Endometrial microvascular endothelial cells (primary cell): ENCODE measurements around the gene TCEAL1. TPM values are rescaled to one million over a fixed set of nuclear protein-coding genes. Genes with fewer than 3 reads are reported as not detected.
"Not testable (repeated sequence)": the region's sequence is repeated elsewhere in the genome, so short reads cannot be mapped to it uniquely, and the experiment has no call there.

ENCODE experiments used
- in situ Hi-C: cut with HindIII; loops from 2 replicates; pipeline ENCODE4 v1.10.0; 2017; ENCODE audit warnings: low sequenced_read_pairs, low pct_unique_long_range_greater_than_20kb; ENCODE audit errors: inconsistent ontology term
- total RNA-seq: library from RNA; depleted of rRNA; stranded (reverse); fragments of >200 nt; gene quantifications from one replicate; pipeline ENCODE4 v1.2.3, GENCODE V29; 2015; ENCODE audit errors: inconsistent ontology term

TCEAL1 gene
- total RNA-seq, 1 donor from 2014 or later = 36.1 TPM

DNA sequence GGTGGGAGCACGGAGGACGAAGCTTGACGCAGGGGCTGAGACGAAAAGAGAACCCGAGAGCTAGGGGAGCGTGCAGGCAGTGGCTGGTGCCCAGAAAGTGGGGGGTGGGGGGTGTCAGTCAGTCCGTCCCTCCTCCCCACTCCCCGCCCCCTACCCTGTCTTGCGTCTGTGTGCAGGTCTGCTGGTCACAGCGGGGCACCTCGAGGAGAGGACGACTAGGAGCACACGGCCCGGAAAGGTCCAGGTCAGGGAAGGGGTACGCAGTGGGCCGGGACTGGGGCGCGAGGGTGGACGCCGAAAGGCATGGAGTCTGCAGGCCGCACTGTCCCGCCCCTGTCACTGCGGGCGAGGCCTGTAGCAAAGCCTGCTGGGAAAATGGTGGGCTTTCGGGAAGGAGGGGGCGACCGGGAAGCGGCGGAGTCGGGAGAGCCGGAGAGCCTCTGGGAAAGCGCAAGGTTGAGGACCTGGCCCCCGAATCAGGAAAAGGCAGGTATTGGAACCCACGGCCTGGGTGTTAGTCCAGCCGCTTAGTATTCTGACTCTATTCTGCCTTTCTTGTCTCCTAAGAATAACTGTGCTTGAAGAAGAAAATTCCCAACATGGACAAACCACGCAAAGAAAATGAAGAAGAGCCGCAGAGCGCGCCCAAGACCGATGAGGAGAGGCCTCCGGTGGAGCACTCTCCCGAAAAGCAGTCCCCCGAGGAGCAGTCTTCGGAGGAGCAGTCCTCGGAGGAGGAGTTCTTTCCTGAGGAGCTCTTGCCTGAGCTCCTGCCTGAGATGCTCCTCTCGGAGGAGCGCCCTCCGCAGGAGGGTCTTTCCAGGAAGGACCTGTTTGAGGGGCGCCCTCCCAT lies 769 bp downstream of the TCEAL1 start:
- in situ Hi-C loops = no loop called here

- in situ Hi-C loops = no loop called here
These were observed 1.4 kb downstream of the TCEAL1 start for GRCh38 chrX:103630171-103630511.

GRCh38 chrX:103631145-103631544 lies 2.4 kb downstream of the TCEAL1 start:
- in situ Hi-C loops = no loop called here

GRCh38 chrX:103635436-103635835 lies 6.7 kb downstream of the TCEAL1 start:
- in situ Hi-C loops = no loop called here

DNA sequence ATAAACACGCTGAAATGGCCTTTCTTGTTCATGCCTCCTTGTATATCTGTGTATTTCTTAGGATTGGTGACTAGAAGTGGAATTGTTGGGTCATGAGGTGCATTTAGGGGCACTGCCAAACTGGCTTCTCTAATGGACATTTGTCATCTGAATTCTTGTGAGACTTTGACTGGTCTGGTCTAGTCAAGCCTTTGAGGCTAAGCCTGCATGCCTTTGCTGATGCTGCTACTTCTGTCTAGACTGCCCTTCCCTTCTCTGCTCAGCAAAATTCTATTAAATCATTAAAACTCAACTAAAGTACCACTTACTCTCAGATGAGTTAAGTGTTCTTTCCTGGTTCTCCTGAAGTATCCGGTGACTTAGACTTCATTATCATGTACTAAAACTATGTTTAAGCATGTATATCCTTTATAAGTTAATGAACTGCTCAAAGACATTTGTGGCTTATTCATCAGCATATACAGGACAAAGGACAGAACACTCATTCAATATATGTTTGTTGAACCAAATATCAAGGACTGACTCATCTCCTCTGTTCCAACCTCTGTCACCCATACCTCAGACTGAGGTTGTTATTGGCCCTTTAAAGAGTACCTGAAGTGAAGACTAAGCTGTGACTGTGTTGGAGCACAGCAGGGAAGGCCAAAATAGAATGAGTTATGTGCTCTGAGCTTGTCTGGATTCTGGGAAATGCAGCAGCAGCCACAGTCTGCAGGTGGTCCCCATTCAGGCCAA lies 9.0 kb downstream of the TCEAL1 start:
- in situ Hi-C loops = no loop called here

DNA sequence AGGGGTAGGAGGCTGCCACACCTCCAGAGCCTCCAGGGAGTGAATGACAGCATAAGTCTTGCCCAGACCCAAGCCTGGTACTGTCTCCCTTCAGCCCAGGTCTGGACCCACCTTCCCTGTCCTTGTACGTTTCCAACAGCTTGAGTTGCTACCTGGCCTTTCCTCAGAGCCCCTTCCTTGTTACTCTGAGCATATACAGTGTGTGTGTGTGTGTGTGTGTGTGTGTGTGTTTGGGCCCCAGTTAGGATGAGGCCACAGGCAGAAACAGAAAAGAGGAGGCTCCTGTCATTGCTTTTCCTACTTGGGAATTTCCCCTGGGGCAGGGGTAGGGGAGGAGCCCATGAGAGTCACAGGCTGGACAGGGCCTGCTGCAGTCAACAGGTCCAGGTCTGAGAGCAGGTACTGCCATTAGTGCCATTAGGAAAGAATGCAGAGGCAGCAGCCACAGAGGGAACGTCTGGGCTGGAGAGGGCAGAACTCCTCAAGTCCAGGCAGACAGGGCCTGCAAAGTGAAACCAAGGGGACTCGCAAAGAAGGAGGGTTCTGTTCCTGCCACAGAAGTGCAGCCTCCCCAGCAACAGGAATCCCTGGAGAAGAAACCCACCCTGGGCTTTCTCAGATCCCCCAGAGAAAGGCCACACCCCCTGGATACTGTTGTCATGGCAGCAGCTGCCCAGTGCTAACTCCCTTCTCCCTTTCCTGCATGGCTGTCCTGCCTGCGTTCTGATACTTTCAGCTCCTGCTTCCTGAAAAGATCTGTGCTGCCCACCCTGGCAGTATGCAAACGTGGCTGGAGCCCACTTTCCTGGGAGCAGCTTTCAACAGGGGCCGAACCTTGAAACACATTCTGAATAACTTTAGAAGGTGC lies 9.9 kb downstream of the TCEAL1 start:
- in situ Hi-C loops = not testable (repeated sequence)

- in situ Hi-C loops = no loop called here
These were observed 11.8 kb downstream of the TCEAL1 start for GRCh38 chrX:103640401-103641155.

GRCh38 chrX:103644125-103644524 lies 15.3 kb downstream of the TCEAL1 start:
- in situ Hi-C loops = no loop called here

- in situ Hi-C loops = no loop called here
These were observed 18.9 kb downstream of the TCEAL1 start for GRCh38 chrX:103647630-103648029.

- in situ Hi-C loops = no loop called here
These were observed 22.5 kb downstream of the TCEAL1 start for GRCh38 chrX:103651151-103651773.

DNA sequence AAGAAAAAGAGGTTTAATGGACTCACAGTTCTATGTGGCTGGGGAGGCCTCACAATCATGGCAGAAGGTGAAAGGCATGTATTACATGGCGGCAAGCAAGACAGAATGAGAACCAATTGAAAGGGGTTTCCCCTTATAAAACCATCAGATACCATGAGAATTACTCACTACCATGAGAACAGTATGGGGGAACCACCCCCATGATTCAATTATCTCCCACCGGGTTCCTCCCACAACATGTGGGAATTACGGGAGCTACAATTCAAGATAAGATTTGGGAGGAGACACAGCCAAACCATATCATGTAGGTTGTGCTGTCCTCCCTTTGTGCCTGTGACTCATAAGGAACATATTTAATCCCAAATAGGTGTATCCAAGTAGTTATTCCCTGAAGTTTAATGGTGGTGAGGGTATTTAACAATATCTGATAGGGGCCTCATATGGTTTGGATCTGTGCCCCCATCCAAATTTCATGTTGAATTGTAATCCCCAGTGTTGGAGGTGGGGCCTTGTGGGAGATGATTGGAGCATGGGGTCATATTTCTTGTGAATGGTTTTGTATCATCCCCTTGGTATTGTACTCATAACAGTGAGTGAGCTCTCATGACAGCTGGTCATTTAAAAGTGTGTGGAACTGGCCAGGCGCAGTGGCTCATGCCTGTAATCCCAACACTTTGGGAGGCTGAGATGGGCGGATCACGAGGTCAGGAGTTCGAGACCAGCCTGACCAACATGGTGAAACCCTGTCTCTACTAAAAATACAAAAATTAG lies 26.6 kb downstream of the TCEAL1 start:
- in situ Hi-C loops = not testable (repeated sequence)

- in situ Hi-C loops = no loop called here
These were observed 27.8 kb downstream of the TCEAL1 start for GRCh38 chrX:103656617-103657016.

DNA sequence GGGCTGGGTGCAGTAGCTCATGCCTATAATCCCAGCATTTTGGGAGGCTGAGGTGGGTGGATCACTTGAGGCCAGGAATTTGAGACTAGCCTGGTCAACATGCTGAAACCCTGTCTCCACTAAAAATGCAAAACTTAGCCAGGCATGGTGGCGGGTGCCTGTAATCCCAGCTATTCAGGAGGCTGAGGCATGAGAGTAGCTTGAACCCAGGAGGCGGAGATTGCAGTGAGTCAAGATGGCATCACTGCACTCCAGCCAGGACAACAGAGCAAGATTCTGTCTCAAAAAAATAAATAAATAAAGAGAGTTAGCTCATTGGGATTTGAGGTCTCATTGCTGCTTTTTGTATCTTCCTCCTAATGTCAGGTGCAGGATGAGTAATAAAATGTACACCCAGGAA lies 28.3 kb downstream of the TCEAL1 start:
- in situ Hi-C loops = not testable (repeated sequence)

DNA sequence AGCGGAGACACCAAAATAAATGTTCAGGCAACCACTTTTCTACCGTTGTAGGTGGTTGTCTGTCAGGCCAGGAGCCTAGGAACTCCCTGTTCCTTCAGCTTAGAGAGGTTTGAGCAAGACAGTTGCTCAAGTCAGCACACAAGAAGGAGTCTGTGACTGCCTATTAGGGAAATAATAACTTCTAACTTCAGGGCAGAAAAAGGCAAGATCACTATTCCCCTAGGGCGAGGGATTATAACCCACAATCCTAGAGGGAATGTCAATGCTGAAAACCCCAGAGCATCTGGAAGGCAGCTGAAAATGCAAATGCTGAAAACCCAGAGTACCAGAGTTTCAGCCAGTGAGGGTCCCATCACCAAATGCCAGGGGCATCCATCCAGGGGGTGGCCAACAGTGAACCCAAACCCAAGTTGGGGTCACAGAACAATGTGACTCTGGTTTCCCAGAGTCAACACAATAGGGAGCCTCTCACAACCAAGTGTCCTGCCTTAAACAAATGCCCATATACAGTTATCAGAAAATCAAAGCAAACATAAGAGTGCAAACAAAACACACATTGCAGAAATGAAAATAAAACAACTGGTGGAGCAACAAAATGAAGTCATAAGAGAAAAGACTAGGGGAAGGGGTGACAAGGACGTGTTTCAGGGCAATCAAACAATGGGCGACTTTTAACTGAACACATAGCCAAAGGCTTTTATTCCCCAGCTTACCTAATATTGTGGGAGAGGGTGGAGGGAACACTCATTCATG lies 30.1 kb downstream of the TCEAL1 start:
- in situ Hi-C loops = no loop called here

DNA sequence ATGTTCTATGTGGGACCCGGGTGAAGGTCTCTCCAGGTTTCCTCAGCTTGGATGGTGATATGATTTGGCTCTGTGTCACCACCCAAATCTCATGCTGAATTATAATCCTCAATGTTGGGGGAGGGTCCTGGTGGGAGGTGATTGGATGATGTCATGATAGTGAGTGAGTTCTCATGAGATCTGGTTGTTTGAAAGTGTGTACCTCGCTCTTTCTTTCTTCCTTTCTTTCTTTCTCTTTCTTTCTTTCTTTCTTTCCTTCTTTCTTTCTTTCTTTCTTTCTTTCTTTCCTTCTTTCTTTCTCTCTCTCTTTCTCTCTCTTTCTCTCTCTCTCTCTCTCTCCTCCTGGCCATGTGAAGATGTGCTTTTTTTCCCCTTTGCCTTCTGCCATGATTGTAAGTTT lies 30.7 kb downstream of the TCEAL1 start:
- in situ Hi-C loops = not testable (repeated sequence)

DNA sequence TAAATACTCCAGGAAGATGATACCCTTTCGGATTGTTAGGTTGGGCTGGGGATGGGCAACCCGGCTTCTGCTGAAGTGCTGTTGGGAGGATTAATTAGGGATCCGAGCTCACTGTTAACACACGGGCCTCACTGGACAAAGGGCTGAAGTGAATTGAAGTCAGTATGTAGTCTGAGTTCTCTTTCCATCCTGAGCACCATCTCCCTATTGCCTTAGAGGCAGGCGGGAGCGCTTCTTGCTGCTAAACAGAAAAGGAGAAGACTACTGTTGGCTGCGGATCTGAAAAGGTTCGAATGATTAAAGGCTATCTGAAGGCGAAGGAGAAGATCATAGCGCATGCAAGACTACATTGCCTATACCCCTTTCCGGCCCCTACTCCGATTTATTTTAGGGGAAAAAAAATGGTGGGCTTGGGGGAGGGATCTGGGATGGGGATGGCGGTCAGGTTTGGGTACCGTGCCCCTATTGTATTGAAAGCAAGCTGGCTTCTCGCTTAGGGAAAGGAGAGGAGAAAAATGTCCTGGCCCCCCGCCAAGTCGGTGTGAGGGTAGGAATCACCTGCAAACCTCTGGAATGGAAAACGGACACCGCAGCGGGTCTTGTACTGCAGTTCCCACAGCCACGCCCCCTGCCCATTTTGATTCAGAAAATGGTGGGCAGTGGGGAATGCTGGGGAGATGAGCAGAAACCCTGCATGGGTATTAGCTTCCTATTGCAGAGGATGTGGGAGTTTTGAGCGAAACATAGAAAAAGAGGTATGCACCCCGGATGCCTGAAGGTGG lies 35.4 kb downstream of the TCEAL1 start:
- in situ Hi-C loops = no loop called here
